Suppressor macrophage treated with lipopolysaccharide for 1 hour (primary cell): ENCODE results near the gene NRGN.
A peak's percentile ranks its signal among the peaks of the same experiment; 100 is the strongest.

Source experiments
- DNase-seq, 3 donors: peaks; one replicate each; pipeline ENCODE4 v3.0.0-alpha.2; 2020 to 2022

Gene NRGN

GRCh38 chr11:124740277-124740882, 638 bp downstream of the NRGN start:
- DNase-seq = peak; percentile 68 to 76 (median 71)

- peak in 1 of 3 donors; percentile 56 for DNase-seq
Measured at GRCh38 chr11:124742555-124742954, 2.8 kb downstream of the NRGN start.

- no peak for DNase-seq
Measured at GRCh38 chr11:124743050-124743449, 3.3 kb downstream of the NRGN start.

DNA sequence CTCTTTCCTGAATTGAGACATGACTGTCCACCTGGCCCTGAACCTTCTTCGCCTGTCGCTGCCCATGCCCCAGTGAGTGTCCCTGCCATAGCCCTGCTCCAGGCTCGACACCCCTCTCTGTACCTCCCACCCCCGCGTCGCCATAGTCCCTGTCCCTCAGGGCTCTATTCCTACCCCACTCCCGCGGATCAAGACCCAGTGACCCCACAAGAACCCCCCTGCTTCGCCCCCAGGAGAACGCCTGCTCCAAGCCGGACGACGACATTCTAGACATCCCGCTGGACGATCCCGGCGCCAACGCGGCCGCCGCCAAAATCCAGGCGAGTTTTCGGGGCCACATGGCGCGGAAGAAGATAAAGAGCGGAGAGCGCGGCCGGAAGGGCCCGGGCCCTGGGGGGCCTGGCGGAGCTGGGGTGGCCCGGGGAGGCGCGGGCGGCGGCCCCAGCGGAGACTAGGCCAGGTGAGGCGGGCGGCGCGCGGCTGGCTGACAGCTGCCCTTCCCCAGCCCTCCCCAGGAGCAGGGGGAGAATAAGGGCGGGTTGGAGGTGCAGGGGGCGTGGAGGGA, 5.6 kb downstream of the NRGN start:
- no peak for DNase-seq

- DNase-seq = no peak
Measured at GRCh38 chr11:124745835-124746620, 6.3 kb downstream of the NRGN start.

DNA sequence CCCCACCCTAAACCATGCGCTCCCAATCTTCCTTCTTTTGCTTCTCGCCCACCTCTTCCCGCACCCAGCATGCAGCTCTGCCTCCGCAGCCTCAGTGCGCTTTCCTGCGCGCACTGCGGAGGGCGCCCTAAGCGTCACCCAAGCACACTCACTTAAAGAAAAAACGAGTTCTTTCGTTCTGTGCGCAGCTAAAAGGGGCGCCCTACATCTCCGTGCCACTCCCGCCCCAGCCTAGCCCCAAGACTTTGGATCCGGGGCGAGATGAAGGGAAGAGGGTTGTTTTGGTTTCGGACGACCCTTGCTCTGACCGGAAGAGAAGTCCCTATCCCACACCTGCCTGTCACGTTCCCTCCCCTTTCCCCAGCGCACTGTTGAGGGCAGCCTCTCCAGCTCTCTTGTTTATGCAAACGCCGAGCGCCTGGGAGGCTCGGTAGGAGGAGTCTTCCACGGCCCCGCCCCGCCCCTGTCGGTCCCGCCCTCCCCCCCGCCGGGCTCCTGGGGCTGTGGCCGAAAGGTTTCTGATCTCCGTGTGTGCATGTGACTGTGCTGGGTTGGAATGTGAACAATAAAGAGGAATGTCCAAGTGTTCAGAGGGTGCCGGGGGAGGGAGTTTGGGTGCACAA, 7.0 kb downstream of the NRGN start:
- peak; percentile 66 to 83 (median 74) for DNase-seq

- no peak for DNase-seq
Measured at GRCh38 chr11:124747406-124748099, 7.8 kb downstream of the NRGN start.

DNA sequence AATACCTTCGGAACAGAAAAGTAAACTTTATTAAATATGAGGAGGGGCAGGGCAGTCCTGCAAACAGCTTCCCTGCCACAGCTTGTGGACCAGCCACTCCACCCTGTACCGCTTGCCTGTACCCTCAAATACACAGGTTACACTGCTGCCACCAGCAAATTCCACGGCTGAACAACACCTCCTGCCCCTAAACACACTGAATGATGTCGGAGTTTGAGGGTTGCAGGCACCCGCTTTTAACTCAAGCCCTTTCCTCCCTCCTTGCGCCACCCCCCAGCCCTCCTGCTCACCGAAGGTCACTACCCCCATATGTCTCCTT, 8.3 kb downstream of the NRGN start:
- no peak for DNase-seq

GRCh38 chr11:124748481-124749343, 9.0 kb downstream of the NRGN start:
- DNase-seq = peak in 2 of 3 donors; percentile 56

GRCh38 chr11:124749912-124750311, 10.2 kb downstream of the NRGN start:
- DNase-seq = peak in 2 of 3 donors; percentile 39 to 53

GRCh38 chr11:124751391-124751740, 11.6 kb downstream of the NRGN start:
- DNase-seq = no peak

GRCh38 chr11:124751741-124752470, 12.2 kb downstream of the NRGN start, which contains the start of gene VSIG2:
Gene VSIG2, minus strand, starts transcription at chr11:124752255. Its CDS starts 118 bp downstream, at chr11:124752137.
- no peak for DNase-seq

GRCh38 chr11:124752471-124753102, 12.8 kb downstream of the NRGN start:
- DNase-seq = peak in 2 of 3 donors; percentile 29 to 36

- peak; percentile 64 to 72 (median 71) for DNase-seq
Measured at GRCh38 chr11:124753205-124753604, 13.5 kb downstream of the NRGN start.

- no peak for DNase-seq
Measured at GRCh38 chr11:124753624-124754023, 13.9 kb downstream of the NRGN start.

DNA sequence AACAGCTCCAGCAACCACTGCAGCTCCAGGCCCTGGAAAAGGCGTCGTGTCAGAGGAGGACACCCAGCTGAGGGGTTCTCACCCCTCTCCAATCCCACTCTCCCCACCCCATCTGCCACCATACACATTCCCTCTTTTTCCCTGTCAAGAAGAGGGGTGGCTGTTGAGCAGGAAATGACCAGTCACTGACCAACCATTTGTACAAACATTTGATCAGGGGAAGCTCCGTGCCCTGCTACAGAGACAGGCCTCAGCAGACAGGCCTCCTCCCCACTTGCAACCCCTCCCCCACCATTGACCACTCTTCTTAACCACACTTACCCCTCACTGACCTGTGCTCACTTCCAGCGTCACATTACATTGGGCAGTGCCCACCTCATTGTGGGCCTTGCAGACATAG, 14.6 kb downstream of the NRGN start:
- no peak for DNase-seq

- DNase-seq = no peak
Measured at GRCh38 chr11:124754710-124755109, 15.0 kb downstream of the NRGN start.

DNA sequence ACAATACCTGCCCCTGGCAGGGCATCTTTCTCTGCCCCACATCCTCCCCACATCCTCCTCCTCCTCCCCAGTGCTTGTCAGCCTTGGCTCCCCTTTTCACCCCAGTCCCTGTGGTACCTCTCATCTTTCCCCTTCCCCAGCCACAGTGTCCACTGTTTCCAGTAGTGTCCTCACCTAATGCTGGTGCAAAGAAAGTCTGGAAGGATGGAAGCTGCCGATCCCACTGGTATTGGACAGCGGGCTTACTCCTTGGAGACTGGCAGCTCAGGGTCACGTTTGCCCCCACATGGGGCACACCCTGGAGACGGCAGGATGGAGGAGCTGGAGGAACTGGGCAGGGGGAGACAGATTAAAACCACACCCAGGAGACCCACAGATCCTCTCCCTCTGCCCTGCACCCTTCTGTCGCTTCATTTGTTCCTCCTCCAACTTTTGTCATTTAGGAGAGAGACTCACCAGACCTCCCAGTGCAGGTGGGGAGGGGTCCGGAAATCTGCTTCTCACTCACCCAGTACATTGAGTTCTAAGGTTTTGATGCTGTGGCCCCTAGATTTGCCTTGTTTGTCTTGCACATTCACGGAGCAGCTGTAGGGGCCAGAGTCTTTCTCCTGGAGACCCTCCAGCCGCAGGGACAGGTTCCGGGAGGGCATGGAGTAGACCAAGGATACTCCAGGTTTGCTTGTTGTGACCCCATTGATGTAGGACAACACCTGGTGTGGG, 16.5 kb downstream of the NRGN start:
- no peak for DNase-seq

GRCh38 chr11:124756753-124757227, 17.0 kb downstream of the NRGN start:
- no peak for DNase-seq

DNA sequence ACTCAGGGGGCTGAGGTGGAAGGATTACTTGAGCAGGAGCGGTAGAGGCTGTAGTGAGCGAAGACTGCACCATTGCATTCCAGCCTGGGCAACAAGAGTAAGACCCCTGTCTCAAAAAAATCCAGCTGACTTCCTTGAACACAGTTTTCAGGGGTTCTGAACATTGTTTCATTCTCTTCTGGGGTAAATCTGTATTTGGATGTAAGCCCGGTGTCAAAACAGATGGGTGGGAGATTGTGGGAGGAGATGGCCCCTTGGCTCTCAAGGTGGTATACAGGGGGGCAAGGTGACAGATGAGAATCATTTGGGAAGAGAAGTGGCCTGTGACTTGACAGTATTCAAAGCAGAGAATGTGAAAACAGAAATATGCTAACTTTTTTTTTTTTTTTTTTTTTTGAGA, 17.6 kb downstream of the NRGN start:
- no peak for DNase-seq
